GM21447 (cell line): ENCODE results near the gene SESN2.

Source experiments
- ATAC-seq: cut with Tn5 transposase; IDR thresholded peaks from one replicate; pipeline ENCODE4 v1.9.1; 2021; ENCODE audit not compliant: unreplicated experiment

The SESN2 gene, protein sequence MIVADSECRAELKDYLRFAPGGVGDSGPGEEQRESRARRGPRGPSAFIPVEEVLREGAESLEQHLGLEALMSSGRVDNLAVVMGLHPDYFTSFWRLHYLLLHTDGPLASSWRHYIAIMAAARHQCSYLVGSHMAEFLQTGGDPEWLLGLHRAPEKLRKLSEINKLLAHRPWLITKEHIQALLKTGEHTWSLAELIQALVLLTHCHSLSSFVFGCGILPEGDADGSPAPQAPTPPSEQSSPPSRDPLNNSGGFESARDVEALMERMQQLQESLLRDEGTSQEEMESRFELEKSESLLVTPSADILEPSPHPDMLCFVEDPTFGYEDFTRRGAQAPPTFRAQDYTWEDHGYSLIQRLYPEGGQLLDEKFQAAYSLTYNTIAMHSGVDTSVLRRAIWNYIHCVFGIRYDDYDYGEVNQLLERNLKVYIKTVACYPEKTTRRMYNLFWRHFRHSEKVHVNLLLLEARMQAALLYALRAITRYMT

DNA sequence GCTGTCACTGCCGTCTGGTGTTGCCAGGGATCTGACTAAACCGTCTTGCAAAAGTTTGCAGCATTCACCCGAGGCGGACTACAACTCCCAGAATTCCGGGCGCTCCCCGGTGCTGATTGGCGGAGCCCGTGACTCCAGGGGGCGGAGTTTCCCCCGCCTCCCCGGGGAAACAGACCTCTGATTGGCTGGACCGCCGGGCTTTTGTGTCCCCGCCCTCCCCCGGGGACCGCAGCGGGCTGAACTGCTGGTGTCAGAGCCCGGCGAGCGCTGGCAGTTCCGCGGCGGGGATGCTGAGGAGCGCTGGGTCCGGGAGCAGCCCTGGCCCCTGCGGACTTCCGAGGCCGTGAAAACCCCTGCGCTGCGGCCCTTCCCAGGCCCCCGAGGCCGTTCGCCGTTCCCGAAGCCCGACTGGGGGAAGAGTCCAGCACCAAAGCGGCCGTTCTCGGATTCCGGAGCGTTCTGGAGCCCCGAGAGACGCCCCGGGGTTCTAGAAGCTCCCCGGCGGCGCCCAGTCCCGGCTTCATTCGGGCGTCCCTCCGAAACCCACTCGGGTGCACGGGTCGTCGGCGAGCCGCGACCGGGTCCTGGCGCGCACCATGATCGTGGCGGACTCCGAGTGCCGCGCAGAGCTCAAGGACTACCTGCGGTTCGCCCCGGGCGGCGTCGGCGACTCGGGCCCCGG is at the start of gene SESN2:
Gene SESN2, plus strand, starts transcription at position 267 of the 682 bp plus-strand sequence. Its CDS starts 330 bp downstream, at position 597.
- peak; percentile 89 for ATAC-seq

DNA sequence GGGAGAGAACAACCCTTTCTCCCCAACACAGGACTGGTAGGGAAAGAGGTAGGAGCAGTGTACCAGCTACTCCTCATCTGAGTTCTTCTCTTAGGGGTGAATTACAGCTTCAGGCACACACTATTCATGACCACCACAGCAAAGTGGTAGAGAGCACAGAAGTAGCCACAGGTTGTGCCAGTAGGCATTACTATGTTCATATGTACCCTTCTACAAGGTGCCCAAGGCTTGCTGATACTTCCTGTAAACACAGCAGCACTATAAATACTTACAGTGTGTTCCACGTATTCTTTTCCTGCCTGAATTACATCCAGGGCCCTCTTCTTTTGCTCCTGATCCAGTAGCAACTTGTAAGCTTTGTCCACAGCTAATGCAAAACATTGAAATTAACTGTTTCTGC is 49.6 kb upstream of the SESN2 start:
- ATAC-seq: no peak

DNA sequence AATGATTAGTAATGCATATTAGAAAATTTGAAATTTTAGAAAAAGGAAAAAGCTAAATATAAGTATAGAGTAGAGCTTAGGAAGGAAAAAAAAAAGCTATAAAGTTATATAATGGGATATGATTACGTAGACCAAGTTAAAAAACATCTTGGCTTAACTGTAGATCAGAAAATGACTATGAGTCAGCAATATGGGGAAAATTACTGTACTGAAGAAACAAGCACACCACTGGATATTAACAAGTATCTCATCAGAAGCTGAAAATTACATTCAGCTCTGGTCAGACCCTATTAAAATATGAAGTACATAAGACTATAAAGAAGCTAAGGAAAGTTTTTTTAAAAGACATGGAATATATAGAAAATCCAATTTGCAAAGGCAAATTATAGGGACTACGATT is 46.0 kb upstream of the SESN2 start:
- no peak for ATAC-seq

DNA sequence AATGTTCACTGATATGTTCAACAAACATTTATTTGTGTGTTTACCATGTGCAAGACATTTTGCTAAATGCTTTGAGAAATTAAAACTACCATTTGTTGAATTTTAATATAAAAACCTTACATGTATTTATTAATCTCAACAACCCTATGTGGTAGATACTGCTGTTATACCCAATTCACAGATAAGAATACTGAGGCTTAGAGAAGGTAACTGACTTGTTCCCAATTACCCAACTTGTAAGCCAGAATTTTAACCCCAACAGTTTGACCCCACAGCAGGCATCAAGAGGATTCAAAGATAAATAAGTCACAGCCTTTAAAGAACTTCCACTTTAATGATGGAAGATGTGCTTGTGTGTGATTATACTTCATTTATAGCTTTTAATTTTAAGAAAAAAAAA is 30.2 kb upstream of the SESN2 start:
- no peak for ATAC-seq

DNA sequence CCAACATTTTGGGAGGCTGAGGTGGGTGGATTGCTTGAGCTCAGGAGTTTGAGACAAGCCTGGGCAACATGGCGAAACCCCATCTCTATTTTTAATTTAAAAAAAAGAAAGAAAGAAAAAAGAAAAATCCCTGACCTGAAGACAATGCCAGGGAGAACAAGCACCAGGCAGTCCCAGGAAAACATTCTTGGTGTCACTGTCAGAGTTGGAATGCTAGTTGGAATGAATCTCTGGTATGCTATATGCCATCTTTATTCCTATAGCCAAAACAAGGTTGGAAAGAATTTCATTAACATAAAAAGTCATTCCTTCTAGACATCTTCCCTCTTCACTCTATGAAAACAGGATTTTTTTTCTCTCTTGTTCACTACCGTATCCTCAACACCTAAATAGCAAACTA is 29.3 kb upstream of the SESN2 start:
- no peak for ATAC-seq

DNA sequence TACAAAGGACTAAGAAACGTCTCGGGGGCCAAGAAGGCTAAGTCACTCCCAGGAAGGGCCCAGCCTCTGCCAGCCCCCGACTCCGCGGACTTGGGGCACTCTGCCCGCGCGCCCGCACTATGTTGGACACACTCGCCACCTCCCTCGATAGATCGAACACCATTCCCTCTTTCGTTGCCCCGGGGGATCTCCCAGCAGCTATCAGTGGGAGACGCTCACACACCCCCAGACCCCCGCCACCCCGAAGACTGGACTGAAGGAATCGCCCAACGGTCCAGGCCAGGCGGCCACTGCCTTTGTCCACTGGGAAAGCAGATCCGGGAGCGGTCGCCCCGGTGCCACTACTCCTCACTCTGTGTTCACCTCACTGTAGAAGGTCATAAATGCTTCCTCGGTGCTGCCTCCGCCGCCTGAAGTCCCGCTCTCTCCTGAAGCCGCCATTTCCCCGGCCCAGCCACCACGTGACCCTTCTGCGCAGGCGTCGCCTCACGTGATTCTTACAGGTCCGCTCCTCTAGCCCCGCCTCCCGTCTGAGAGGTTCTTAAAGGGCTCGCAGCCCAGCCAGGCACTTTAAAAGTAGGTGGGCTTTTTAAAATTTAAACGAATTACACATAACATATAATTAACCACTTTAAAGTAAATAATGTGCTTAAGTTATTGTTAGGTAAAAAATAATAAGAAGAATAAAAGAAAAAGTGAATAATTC is 26.6 kb upstream of the SESN2 start, which contains the start of gene DNAJC8:
Gene DNAJC8, minus strand, starts transcription at position 472 of the 706 bp plus-strand sequence. Its CDS starts 31 bp downstream, at position 441.
- peak; percentile 49 for ATAC-seq

DNA sequence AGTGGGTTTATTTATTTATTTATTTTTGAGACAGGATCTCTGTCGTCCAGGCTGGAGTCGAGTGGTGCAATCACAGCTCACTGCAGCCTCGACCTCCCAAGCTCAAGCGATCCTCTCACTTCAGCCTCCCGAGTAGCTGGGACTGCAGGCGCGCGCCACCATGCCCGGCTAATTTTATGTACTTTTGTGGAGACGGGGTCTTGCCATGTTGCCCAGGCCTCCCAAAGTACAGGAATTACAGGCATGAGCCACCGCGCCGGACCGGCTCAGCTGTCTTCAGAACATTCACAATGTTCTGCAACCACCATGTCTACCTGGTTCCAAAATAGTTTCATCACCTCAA is 26.1 kb upstream of the SESN2 start:
- ATAC-seq: no peak

DNA sequence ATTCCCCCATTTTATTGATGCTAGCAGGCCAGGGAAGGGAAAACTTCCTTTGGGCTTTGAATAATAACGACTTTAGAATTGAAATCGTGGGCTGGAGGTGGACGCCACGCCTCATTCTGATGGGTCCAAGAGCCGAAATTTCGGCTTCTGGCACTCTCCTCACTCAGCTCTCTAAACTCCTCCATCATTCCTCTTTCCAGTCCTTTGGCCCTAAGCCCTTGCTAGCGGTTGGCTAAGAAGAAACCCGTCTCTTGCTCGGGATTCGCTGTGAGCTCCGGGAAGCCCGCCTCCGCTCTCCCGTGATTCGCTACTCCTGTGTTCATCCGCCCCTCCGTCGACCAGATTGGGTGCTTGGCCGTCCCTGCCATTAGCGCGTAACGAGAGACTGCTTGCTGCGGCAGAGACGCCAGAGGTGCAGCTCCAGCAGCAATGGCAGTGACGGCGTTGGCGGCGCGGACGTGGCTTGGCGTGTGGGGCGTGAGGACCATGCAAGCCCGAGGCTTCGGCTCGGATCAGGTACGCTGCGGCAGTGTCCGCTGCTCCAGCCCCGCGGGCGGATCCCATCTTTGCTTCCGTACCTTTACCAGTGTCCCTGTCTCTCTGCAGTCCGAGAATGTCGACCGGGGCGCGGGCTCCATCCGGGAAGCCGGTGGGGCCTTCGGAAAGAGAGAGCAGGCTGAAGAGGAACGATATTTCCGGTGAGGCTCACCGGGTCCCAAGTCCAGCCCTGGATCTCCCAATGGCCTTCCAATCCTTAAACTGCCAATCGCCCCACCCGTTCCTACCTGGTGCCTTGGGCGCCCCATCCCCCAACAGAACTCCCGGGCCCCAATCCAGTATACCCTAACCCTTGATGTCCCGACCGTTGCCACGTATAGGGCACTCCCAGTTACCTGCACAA is 23.3 kb upstream of the SESN2 start, which contains the start of gene ATP5IF1:
Gene ATP5IF1, plus strand, starts transcription at position 370 of the 901 bp plus-strand sequence. Its CDS starts 60 bp downstream, at position 430.
- ATAC-seq: peak; percentile 87

DNA sequence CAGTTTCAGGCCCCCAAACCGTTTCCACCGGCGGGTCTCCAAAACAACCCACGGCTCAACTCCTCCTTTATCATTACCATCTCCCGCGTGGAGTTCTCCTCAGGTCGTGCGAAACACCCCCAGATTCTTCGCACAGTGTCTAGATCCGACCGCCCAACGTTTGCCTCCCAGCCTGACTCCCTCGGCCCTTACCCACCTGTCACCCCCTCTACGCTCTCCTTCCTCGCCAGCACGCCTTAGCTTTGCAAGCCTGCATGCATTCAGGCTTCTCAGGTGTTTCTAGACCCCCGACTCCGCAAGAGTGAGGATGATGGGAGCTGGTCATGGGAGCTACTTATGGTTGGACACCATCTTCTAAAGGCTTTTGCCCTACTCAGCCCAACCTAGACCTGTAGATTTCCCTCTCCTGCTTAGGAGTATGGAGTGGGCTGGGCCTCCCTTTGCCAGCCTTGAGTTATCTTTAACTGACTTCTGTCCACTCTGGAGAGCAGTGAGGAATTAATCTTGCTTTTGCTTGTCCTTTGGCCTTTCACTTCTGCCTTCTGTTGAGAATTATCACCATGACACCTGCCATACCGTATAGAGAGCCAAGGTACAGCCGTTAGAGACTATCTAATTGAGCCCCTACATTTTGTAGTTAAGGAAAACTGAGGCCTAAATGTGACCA is 22.5 kb upstream of the SESN2 start:
- ATAC-seq: no peak

DNA sequence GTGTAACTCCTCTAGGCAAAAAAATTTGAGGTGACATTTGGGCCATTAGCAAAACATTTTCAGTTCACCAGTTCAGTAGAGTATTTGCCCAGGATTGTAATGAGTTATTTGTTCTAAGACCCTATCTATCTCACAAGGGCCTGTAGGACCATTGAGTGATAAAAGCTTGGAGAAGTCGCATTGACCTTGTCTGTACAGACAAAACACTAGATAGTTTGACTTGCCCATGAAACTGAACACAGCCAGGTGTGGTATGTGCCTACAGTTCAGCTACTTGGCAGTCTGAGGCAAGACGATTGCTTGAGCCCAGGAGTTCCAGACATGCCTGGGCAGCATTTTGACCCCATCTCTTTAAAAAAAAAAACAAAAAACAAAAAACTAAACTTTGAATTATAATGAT is 20.3 kb upstream of the SESN2 start:
- no peak for ATAC-seq

DNA sequence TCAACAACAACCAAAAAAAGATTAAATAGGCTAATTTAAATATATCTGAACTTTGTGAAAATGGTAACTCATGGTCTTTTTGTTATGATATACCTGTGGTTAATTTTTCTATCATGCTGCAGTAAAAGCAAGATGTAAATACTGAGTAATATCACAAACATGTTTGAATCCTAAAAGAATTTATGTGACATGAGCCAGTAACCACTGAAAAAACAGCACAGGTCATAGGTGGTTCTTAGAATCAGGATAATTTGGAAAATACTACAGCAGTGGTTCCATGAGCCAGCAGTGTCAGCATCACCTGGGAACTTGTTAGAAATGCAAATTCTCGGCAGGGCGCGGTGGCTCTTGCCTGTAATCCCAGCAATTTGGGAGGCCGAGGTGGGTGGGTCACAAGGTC is 19.3 kb upstream of the SESN2 start:
- ATAC-seq: no peak

DNA sequence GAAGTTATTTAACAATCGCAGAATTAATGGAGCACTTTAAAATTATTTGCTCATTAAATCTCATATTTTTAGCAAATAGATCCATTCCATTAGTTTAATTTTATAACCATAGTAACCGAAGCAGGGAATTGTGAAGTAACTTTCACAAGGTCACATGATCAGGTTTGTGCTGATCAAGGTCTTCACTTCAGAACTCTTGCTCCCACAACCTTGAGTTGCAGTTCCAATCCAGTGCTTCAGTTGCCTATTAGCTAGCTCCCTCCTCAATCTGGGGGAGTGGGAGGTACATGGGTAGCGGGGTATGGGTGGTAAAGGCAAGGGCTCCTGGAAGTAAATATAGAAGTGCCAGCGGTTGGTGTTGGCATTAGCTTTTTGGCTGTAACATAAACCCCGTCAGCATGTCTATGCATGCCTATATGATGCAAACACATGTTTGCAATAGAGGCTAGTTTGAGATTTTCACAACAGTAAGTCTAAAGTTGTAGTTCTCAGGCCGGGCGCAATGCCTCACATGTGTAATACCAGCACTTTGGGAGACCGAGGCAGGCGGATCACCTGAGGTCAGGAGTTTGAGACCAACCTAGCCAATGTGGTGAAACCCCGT is 17.6 kb upstream of the SESN2 start:
- no peak for ATAC-seq

DNA sequence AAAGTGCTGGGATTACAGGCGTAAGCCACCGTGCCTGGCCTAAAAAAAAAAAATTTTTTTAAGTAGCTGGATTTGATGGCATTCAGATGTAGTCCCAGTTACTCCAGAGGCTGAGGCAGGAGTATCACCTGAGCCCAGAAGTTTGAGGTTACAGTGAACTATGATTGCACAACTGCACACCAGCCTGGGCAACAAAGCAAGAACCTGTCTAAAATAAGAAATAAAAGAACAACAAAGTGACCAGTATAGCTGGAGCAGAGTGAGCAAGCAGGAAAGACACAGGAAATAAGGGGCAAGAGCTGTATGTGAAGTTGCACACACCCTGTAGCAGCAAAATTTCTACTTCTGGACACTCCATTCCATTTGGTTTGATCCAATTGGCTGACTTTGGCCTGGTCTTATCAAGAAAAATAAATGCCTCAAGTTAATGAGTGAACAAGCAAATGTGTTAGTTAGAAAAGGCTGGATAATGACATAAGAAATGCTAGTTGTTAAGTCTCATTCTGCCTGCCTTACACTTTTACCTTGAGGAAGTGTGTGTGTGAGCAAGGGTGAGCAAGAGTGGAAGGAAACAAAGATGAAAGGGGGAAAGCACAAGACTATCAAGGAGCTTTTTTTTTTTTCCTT is 15.5 kb upstream of the SESN2 start:
- no peak for ATAC-seq

DNA sequence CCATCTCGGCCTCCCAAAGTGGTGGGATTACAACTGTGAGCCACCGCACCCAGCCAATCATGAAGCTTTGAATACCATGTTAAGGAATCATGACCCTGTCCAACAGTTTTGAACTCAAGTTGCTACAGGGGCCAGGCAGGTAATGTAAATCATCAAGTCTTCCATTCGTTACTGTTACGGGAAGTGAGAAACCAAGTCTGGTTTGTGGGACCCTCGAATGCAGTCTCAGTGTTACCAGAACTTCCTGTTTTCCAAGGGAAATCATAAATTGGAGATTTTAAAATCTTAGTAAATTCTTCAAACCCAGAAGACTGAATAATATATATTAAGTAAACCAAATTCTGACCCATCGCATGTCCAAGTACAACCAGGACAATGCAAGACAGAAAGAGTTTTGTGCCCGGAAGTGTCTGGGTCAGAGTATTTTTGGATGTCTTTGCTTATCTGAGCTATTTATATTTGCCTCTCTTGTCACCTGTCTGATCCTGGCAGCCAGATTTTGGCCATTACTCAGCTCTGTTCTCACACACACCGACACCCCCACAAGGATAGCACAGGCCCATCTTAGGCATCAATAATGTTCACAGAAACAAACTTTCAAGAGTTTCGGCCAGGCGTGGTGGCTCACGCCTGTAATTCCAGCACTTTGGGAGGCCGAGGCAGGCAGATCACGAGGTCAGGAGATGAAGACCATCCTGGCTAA is 14.6 kb upstream of the SESN2 start:
- ATAC-seq: no peak

DNA sequence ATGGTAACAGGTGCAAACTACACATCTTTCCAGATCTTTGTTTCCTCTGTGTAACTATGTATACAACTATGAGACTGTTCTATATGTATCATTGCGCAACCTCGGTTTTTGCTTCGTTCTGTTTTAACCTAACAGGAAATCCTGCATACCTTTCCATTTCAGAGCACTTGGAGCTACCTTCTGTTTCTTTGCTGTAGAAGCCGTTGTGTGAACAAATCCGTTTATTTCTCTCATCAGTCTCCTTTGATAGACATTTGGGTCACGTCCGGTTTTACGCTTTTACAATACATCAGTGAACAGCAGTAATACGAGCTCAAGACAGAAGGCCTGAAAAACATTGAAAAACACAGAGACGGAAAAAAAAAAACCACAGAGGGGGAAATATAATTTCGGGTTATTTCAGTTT is 12.9 kb upstream of the SESN2 start:
- ATAC-seq: no peak

DNA sequence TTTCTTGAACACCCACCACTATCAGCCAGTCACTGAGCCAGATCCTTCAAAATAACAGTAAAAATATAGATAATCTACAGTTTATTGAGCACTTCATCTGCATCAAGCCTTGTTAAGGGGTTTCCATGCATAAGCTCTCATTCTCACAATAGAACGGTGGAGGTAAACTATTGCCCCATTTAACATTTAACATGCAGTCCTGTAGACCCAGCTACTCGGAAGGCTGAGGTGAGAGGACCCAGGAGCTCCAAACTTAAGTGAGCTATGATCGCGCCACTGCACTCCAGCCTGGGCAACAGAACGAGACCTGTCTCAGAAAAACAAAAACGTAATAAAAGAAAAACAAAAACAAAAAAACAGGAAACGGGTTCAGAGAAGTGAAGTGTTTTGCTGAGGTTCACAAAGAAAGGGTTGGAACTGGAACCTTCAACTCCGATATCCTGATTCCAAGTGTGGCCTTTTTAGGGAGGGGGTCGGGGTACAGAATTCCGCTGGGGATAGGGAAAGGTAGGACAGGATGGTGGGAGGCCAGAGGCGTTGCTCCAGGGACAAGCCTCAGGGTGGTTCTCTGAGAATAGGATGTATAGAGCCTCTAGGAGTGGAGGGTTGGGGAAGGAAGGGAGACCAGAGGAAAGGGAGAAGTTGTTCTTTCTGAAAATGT is 11.6 kb upstream of the SESN2 start:
- ATAC-seq: no peak

DNA sequence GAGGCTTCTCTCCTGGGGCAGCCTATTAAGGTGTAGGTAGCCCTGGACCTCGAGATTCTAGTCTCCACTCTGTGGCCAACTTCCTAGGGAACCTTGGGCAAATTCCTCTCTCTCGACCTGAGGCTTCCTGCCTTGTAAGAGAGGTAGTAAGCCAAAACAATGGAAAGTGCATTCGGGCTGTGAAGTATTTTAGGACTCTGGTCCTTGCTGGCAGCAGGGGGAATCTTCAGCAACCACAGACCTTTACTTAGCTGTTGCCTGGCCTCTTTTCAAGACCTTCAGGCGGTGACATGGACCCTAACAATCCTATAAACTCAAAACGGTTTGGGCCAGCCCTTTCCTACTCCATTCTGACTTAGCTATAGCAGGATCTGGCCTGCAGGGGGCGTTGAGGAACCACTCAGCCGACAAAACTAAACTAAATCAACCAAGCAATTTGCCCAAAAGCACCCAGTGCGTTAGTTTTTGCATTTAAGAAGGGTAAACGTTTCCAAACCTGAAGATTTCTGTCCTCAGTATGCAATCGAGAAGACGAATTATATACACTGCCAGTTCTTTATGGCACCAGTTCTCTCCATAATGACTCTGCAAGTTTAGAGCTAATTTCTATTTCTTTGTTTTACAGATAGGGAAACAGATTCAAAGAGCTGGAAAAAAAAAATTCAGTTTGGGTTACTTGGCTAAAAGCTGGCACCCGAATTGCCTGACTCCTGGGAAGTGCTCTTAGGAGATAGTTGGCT is 10.9 kb upstream of the SESN2 start:
- no peak for ATAC-seq
